HG03108 (cell line): Measurements from ENCODE around the gene SLC25A13.

Experiments used
- ATAC-seq: cut with Tn5 transposase; IDR thresholded peaks from one replicate; pipeline ENCODE4 v1.9.1; 2021; ENCODE audit warnings: moderate library complexity; ENCODE audit not compliant: unreplicated experiment

The SLC25A13 gene

DNA sequence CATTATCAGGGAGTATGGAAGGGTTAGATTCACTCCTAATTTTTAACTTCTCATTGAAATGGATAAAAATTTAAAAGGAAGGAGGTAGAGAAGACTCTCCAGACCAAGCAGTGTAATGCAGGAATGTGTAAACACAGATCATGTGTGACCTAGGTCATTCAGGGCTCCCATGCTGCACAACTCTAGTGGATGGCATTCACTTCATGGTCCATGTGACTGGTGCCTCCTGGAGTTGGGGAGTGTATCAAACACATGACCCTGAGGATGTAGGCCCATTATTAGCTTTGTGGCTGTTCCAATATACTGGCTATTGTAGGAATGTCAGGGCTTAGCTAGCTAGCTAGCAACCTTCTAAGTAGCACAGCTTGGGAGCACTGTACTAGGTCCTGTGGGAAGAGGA is 109.9 kb downstream of the SLC25A13 start:
- no peak for ATAC-seq

DNA sequence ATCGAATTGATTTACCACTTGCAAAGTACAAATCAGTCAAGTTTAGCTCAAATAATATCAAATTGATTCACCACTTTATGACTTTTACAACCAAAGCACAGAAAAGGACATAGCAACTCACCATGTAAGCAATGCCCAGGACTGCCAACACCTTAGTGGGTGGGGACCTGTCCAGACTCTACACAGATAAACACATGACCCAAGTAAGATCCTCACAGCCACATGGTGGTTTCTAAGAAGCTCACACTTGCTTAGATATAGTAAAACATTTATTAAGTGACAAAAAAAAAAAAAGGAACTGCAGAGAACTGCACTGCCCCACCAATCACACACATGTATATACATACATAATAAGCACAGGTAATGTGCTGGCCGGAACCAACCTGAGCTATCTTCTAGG is 116.2 kb downstream of the SLC25A13 start:
- no peak for ATAC-seq

DNA sequence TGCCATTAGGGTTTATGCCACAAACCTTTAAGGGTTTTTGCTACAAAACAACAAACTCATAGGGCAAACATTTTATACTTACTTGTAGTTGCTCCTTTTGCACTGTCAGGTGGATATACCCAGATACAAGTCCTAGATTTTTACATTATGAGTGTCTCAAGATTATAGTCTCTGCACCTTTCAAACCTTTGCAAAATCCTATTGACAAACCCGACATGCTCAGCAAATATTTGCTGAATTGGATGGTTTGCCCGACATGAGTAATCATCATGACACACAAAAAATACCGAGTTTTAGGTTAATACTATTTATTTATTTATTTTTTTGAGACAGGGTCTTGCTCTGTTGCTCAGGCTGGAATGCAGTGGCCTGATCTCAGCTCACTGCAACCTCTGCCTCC is 117.3 kb downstream of the SLC25A13 start:
- ATAC-seq, result no peak

DNA sequence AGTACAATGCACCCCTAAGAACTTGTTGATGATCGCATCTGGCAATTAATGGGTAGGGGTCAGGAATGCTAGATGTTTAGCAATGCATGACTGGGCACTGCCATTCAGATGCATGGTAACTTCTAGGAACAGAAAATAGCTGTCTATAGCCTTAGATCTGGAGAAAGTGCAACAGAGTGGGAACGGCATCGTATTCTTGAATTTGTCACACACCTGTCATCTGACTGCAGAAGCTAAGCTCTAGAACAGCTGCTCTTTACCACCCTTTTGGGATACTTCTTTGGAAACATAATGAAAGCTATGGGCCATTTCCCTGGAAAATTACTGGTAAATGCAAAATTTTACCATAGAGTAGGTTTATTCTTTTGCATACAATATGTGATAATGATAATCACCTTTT is 118.1 kb downstream of the SLC25A13 start:
- no peak for ATAC-seq

DNA sequence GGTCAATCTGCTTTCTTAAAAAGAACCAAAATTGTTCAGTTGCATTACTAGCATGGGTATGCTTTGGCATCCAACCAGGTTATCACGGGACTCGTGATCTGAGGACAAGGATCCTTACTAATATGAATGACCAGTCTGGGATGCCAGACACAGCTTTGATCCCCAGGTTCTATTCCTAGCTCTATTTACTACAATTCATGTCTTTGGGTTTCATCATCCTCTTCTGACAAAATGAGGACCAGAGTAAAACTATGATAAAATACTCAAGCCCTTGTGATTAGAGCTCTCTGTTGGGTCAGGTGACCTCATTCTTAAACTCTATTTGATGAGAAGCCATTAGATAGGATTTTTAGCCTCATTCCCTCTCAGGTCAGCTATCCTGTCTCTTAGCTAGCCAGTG is 119.8 kb downstream of the SLC25A13 start:
- ATAC-seq, result no peak

DNA sequence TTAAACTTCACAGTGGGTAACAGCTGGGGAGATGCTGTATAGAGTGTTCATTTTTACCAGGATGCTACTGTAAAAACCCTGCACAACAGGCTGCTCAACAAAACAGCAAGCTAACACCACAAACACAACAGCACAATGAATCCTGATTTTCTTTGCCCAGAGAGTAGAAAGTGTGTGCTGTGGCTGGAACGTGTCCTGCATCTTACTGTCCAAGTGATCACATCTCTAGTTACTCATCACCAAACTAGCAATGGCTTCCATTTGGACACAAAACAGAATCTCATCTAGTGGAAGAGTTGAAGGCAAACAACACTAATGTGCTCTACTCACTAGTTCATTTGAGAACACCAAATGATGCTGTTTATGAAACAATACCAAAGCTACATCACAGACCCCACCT is 121.2 kb downstream of the SLC25A13 start:
- ATAC-seq, result no peak

DNA sequence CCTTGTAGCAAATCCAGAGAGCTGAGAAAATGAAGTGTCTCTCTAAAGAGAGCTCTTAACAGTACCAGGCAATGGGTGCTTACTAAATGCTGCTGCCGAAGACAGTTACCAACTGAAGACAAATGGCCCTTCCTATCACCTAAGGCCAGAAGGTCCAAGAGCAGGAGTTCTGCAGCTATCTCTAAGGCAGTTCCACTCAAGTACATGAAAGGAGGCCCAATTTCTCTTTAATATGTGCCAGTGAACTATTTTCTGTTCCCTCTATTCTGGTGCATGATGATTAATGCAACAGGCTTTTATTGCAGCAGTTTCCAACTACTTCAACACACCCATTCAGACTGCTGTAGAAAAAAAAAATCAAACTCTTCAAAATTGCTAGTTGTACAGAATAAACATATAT is 122.5 kb downstream of the SLC25A13 start:
- no peak for ATAC-seq

DNA sequence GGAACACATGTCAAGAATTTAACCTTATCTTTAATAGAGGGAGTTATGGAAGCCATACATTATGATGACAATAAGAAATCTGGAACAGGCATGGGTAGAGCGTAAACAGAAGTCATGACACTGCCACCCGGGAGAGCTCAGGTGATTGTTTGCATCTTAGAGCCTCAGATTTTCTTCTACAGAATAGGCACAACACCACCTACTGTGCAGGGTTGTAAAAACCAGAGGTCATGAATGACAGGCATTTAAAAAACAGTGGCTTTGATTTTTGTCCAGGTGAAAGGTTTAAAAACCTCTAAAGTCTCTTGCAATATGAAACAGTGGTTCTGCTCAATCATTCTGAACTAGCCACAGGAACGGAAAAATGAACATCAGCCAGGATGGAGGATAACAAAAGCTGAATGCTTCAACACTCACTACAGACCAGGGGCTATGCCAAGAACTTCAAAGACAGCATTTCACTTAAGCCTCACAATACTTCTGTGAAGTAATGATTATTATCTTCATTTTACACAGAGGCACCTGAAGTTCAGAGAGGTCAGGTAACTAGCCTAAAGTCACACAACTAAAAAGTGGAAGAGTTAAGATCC is 123.8 kb downstream of the SLC25A13 start:
- no peak for ATAC-seq

DNA sequence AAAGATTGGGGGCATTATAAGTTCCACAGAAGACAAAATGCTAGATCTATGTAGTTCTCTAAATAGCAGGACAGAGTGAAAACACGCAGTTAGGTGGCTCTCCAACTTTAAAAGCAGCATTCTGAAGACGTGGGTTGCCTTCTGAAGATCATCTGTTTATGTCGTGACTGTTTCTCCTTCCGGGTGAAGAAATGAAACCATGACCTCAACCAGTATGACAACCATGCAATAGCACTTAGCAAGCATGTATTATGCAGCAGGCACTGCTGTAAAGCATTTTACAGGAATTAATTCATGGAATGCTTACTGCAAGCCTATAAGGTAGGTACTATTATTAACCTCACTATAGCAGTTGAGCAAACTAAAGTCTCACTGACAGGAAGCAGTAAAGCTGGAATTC is 125.2 kb downstream of the SLC25A13 start:
- ATAC-seq, result no peak

DNA sequence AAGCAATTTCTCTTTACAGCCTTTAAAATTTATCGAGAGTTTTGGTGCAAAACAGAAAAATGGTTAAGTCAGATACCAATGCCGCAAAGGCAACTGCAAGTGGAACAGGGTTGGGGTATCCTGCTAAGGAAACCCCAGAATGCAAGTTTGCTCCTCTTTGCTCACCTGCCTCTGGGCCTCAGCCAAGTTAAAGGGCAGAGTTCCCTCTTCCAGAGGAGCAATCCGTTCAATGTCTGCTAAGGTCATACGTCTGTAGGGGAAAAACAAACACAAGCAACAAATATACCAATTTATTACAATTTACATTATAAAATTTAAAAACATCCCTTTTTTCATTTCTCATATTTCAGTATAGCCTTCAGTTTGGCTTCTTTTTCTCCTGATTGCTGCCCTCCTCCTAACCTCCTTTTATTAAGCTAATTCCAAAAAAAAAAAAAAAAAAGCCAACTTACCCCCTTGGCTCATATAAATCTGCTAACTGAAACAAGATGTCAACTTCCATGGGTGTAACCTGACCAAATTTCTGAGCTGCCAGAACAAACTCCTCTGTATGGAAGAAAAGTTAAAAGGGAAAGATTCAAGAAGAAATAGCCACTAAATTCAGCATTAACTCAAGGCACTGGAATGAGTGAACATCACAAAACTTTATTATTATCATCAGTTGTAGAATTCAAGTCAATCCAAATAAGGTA is 132.6 kb downstream of the SLC25A13 start:
- no peak for ATAC-seq

DNA sequence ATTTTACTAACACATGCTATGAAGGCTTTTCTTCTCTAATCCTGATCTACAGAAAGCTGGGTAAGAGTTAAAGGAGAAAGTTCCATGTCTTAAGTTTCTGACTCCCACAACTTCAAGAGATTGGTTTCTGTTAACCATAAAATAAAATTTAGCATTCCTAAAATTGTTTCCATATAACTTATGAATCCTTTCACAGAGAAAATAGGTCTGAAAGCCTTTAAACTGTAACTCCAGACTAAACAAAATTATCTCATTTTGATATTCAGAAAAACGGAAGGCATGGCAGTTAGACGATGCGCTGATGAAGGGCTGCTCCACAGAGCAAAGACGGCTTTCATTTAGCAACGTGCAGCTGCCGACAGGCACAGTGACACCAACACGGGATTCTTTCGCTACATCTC is 133.3 kb downstream of the SLC25A13 start:
- no peak for ATAC-seq

DNA sequence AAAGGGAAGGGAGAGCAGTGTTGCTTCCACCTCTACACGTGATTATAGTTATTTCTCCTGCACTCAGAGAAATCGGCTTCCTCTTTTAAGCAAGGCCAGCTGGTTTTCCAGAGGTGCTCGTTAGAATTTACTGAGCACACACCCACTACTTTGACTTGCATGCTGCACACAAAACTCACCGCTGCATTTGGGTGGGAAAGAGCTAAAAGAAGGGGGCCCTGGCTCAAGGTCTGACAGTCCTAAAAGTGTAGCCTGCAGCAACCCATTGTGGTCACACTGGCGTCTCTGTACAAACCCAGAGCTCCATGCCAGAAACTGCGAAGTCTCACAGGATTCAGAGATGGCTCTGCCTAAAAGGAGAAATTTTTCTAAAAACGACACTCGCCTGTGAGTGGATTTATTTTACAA is 133.7 kb downstream of the SLC25A13 start:
- no peak for ATAC-seq

DNA sequence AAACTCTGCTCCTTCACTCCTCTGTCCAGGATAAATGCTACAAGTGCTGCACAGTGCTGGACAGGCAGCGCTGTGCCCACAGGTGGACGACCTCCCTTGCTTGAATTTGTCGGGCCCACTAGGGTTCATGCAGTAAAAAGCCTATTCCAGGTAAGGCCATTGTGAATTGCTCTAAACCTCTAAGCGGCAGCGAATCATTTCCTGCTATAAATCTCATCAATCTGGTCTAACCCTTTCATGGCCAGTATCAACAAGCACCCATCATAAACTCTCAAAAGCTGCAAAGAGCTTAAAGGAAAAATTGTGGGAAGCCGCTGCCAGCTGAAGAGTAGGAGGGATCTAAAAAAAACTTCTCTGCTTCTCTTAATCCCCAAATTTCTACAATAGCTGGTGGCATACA is 134.2 kb downstream of the SLC25A13 start:
- ATAC-seq, result no peak

DNA sequence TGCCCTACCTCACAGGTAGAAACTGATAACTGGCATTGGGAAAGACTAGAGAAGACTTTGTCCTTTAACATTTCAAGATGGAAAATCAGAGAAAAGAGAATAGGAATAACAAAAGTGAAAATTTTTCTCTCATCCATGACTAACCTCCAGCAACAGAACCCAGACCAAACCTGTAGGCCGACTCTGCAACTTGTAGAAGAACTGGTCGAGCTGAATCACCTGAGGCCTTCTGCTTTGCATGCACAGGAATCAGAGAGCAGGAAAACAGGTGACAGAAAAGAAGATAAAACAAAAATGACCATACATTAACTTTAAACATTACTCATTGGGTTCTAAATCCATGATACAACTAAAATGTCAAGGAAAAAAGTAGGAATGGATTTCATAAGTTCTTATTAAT is 137.1 kb downstream of the SLC25A13 start:
- no peak for ATAC-seq

DNA sequence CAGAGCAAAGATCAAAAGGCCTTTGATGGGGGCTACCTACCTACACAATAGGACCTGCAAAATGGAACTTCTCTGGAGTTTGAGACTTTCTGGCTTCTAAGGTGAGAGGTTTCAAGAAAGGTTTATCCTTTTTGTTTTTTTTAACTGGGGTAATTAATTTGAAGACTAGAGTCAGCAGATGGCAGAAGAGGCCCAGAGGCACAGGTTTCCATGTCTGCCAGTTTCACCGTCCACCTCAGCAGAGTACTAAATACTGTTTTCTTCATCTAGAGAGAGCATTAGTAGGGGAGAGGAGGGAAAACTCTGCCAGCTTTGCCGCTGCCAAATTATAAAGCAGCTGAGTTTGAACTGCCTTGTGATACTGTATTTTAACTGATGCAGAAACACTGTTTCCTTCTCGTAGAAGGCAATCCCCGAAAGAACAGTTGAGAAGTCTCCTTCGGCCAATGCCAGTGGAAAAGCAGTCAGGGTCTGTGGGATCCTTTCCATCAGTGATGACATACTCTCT is 138.7 kb downstream of the SLC25A13 start:
- ATAC-seq, result no peak

DNA sequence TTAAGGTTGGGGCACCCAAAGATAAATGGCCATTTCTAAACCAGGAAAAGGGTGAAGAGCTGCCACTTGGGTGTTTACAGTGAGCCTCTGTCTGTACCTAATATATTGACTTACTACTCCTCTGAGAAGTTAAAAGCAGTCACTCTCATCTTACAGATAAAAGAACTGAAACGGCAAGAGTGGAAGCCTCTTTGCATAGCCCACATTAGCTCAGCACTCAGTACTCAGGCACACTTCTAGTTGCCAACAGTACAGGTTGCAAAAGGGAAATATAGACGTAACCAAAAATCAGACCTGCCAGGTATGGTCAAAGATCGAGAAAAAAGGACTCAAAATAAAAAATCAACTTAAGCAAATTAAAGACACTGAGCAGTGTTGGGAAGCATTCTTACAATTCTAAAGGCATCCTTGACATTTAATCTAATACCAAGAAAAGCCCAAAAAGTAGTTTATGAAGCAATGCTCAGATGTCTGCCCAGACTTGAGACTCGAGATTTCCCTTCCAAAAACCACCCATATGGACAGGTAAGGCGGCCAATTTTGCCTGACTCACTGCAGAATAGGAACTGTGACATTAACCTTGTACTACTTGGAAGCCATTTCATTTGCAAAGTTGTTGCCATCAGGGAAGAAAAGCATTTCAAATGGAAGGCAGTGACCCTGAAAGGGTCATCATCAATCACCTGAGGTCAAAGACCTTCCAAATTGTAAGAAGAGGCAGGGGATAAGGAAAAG is 139.3 kb downstream of the SLC25A13 start:
- peak; percentile 52 for ATAC-seq

DNA sequence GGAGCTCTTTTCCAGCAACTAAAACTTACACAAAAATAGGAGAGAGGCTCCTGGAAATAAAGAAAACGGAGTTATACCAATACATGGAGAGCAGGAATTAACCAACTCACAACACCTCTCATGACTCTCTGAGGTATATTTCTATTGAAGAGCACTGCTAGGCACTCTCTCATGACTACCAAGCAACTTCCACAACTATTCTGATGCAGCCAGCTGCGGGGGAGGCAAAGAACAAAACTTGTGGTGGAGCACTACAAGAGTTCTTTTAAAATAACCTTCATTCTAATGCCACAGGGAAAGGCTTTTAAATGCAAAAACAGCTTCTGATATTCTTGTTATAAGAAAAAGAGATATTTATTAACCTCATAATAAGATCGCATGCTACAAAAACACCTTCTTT is 140.7 kb downstream of the SLC25A13 start:
- ATAC-seq, result no peak

DNA sequence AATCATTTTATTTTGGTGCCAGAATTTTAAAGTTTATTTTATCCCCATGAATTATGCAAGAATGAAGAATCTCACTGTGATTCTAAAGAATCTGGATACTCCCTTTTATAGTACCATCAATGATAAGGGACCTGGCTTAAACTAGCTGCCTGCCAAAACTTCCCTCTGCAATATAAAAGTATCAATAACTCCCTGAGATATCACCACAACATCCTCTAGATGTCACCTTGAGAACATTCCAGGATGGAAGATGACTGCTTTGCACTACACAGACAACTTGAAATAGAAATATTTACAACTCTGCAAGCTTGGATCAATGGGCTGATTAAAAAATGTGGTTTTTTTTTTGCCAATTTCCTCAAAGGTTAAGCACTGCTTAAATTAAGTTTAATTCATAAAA is 142.1 kb downstream of the SLC25A13 start:
- no peak for ATAC-seq

DNA sequence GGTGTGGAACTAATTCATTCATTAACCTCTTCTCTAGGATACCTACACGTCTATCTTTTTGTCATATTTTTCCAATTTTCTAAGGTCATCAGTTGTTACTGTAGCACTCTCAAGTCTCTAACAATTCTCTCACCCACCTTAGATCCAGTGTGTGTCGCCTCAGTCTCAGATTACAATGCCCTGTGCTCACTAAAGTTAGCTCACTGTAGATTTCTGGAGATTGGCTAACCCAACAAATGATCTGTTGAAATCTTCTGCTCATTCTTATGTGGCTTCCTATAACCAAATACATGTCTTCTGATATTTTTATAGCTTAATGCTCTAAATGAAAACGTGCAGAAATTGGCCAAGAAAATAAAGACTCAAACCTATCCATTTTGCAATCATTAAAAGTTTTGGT is 142.6 kb downstream of the SLC25A13 start:
- ATAC-seq, result no peak

DNA sequence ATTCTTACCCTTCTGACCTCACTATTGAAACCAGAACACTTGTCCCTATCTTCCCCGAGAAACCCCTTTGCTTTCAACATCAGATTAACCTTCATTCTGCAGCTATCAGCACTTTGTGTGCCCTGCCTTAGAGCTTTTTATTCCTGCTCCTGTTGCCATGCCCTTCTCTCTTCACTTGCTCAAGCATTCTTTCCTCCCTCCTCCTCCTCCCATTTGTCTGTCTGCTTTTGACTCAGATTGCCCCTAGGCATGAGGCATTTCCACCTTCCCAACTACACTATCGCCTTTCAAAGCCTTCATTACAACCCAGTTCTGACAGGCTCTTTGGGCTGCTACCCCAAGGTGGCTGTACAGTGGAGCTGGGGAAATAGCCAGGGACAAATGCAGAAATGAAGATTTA is 143.3 kb downstream of the SLC25A13 start:
- no peak for ATAC-seq

DNA sequence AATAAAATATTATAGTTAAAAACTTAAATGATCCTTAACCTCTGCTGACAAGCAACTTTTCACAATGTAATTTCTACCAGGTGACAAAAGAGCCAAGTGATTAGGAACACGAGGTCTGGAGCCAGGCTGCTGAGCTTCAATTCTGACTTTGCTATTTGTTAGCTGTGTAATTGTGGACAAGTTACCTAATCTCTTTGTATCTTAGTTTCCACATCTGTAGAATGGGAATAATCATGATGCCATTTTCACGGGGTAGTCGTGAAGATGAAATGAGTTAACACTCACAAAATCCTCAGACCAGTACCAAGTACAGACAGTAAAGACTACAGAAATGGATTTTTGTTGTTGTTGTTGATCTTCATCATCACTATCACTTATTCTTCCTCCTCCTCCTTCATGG is 144.5 kb downstream of the SLC25A13 start:
- no peak for ATAC-seq

DNA sequence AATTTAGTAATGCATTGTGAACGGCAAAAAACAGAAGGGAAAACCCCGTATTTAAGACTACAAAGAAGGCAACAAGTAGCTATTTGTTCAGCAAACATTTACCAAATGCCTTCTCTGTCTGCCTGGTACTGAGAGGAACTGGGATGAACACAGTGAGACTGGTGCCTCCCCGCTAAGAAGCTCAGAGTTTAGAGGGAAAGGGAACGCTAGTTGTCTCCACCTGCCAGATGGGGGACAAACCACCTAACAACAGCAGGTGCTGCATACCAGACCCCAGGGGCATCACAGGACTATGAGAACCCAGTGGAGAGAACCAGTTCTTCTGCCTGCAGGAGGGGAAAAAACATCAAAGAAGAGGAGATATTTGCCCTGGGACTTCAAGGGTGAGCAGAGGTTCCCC is 147.1 kb downstream of the SLC25A13 start:
- ATAC-seq, result no peak
